ENCODE data around the gene RAPGEF5. TPM values are rescaled to one million over a fixed set of nuclear protein-coding genes. Genes with fewer than 3 reads are reported as not detected.

Gene RAPGEF5
- total RNA-seq, 1 donor from 2014 or later, result 65.8 TPM

GRCh38 chr7:22194658-22195273 is 162.2 kb downstream of the RAPGEF5 start:
- Histone ChIP-seq H3K4me3 (no peak overlapping the region), H3K9me3 (no peaks in the 10 kb centered on the region), H3K27me3 (no peaks in the 10 kb centered on the region), H3K27ac (no peak overlapping the region), H3K36me3 (peaks cover 0 to 15% of the 10 kb centered on the region in 2 donors), H3K4me1 (peaks cover 0 to 8% of the 10 kb centered on the region in 2 donors)
- intact Hi-C loops (cut with DNase I), result loop anchor here (5.0 kb wide), 2 partner anchors 33 to 63 kb away; no protein-coding TSS in a partner anchor
- TF ChIP-seq, protein P1, sequence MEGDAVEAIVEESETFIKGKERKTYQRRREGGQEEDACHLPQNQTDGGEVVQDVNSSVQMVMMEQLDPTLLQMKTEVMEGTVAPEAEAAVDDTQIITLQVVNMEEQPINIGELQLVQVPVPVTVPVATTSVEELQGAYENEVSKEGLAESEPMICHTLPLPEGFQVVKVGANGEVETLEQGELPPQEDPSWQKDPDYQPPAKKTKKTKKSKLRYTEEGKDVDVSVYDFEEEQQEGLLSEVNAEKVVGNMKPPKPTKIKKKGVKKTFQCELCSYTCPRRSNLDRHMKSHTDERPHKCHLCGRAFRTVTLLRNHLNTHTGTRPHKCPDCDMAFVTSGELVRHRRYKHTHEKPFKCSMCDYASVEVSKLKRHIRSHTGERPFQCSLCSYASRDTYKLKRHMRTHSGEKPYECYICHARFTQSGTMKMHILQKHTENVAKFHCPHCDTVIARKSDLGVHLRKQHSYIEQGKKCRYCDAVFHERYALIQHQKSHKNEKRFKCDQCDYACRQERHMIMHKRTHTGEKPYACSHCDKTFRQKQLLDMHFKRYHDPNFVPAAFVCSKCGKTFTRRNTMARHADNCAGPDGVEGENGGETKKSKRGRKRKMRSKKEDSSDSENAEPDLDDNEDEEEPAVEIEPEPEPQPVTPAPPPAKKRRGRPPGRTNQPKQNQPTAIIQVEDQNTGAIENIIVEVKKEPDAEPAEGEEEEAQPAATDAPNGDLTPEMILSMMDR (IDR thresholded peaks at IDR 0.05), result no peak
- DNase-seq (ENCODE audit: low spot score in 2 of 2), result no peak

GRCh38 chr7:22193450-22193983 is 163.4 kb downstream of the RAPGEF5 start:
- Histone ChIP-seq H3K27ac (peak overlapping the region in 1 of 2 donors; percentile 58), H3K27me3 (no peaks in the 10 kb centered on the region), H3K4me3 (peak overlapping the region; percentile 53 to 62), H3K36me3 (peaks cover 0 to 18% of the 10 kb centered on the region in 2 donors), H3K4me1 (peaks cover 0 to 8% of the 10 kb centered on the region in 2 donors), H3K9me3 (no peaks in the 10 kb centered on the region)
- TF ChIP-seq, protein P1 (IDR thresholded peaks at IDR 0.05), result no peak
- intact Hi-C loops (cut with DNase I), result loop anchor here (5.0 kb wide), 2 partner anchors 34 to 64 kb away; no protein-coding TSS in a partner anchor
- DNase-seq (ENCODE audit: low spot score in 2 of 2), result peak in 1 of 2 donors; percentile 69

DNA sequence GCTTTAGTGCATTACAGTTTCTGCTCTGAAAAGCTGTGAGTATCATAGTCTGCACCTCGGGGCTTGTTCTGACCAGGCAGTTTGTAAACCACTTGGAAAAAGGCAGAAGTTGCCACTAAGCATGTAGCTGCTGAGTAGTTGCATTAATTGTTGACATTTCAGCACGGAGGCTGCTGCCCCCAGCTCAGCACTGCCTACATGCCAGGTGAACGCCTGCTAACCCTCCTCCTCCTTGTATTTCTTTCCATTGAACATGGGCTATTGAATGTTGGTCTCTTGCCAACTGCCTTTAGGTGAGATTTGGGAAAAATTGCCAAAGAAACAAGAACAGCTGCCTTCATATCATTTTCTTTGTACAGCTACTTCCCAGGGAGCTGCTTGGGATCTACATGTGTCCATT is 164.2 kb downstream of the RAPGEF5 start:
- Histone ChIP-seq H3K4me1 (peaks cover 0 to 8% of the 10 kb centered on the region in 2 donors), H3K27me3 (no peaks in the 10 kb centered on the region), H3K27ac (peak overlapping the region in 1 of 2 donors; percentile 58), H3K36me3 (peaks cover 0 to 25% of the 10 kb centered on the region in 2 donors), H3K9me3 (no peaks in the 10 kb centered on the region), H3K4me3 (peak overlapping the region; percentile 53 to 62)
- DNase-seq (ENCODE audit: low spot score in 2 of 2), result no peak
- TF ChIP-seq, protein P1 (IDR thresholded peaks at IDR 0.05), result no peak
- intact Hi-C loops (cut with DNase I), result loop anchor here (5.0 kb wide), 2 partner anchors 34 to 64 kb away; no protein-coding TSS in a partner anchor

GRCh38 chr7:22190736-22191135 is 166.2 kb downstream of the RAPGEF5 start:
- Histone ChIP-seq H3K4me1 (peaks cover 0 to 8% of the 10 kb centered on the region in 2 donors), H3K4me3 (no peak overlapping the region), H3K27ac (no peak overlapping the region), H3K27me3 (no peaks in the 10 kb centered on the region), H3K36me3 (peaks cover 0 to 31% of the 10 kb centered on the region in 2 donors), H3K9me3 (no peaks in the 10 kb centered on the region)
- TF ChIP-seq, protein P1 (IDR thresholded peaks at IDR 0.05), result no peak
- intact Hi-C loops (cut with DNase I), result loop anchor here (5.0 kb wide), 2 partner anchors 37 to 67 kb away; no protein-coding TSS in a partner anchor
- DNase-seq (ENCODE audit: low spot score in 2 of 2), result no peak

DNA sequence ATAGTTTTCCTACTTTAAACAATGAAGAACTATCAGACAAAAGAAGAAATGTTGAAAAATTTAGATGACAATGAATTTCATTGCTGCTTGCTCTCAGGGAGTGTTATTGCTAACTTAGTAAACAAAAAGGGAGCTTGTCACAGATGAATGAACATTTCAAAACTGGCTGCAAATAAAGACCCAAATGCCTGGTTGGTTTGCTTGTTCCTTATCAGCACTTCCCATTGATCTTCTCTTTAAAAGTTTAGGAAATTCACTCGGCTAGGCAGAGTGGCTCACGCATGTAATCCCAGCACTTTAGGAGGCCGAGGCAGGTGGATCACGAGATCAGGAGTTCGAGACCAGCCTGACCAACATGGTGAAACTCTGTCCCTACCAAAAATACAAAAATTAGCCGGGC is 167.2 kb downstream of the RAPGEF5 start:
- Histone ChIP-seq H3K9me3 (no peaks in the 10 kb centered on the region), H3K27ac (no peak overlapping the region), H3K27me3 (no peaks in the 10 kb centered on the region), H3K4me1 (peaks cover 0 to 8% of the 10 kb centered on the region in 2 donors), H3K36me3 (peaks cover 0 to 31% of the 10 kb centered on the region in 2 donors), H3K4me3 (no peak overlapping the region)
- intact Hi-C loops (cut with DNase I), result loop anchor here (5.0 kb wide), 2 partner anchors 38 to 68 kb away; no protein-coding TSS in a partner anchor
- DNase-seq (ENCODE audit: low spot score in 2 of 2), result no peak
- TF ChIP-seq, protein P1 (IDR thresholded peaks at IDR 0.05), result no peak

Data from ascending aorta (tissue), 2 donors.